B cell (primary cell): Measurements from ENCODE around the gene PHKA2.

Source experiments
- EZH2 ChIP-seq: IDR thresholded peaks from 2 replicates; pipeline ENCODE4 v1.6.1; 2012; ENCODE audit warnings: borderline replicate concordance, low read depth, mild to moderate bottlenecking, moderate library complexity, low read length; ENCODE audit not compliant: insufficient read depth, poor library complexity, severe bottlenecking
- TF ChIP-seq, protein P1 (sequence below): fragments of 200-600 bp; IDR thresholded peaks from one replicate; pipeline ENCODE4 v1.8.0; 2022; ENCODE audit warnings: antibody characterized with exemption, mild to moderate bottlenecking

DNA sequence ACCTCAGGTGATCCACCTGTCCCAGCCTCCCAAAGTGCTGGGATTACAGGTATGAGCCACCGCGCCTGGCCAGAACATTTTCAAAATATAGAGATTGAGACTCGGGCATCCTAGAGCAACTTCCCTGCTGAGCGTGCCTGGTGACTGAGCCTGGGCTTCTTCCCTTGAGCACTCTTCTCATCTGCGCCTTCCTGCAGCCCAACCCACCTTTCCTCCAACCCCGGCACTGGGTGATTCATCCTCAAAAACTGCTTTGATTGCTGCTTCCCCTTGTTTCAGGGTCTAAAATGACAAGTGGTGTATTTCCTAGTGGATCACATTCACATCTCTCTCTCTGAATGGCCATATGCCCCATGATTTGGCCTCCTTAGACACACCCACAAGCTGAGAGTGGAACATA is 37.8 kb downstream of the PHKA2 start:
- TF ChIP-seq, protein P1, sequence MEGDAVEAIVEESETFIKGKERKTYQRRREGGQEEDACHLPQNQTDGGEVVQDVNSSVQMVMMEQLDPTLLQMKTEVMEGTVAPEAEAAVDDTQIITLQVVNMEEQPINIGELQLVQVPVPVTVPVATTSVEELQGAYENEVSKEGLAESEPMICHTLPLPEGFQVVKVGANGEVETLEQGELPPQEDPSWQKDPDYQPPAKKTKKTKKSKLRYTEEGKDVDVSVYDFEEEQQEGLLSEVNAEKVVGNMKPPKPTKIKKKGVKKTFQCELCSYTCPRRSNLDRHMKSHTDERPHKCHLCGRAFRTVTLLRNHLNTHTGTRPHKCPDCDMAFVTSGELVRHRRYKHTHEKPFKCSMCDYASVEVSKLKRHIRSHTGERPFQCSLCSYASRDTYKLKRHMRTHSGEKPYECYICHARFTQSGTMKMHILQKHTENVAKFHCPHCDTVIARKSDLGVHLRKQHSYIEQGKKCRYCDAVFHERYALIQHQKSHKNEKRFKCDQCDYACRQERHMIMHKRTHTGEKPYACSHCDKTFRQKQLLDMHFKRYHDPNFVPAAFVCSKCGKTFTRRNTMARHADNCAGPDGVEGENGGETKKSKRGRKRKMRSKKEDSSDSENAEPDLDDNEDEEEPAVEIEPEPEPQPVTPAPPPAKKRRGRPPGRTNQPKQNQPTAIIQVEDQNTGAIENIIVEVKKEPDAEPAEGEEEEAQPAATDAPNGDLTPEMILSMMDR: no peak
- TF ChIP-seq EZH2: no peak
